ENCODE data around the gene ABHD17A. TPM values are rescaled to one million over a fixed set of nuclear protein-coding genes. Genes with fewer than 3 reads are reported as not detected.
"Not testable (repeated sequence)": the region's sequence is repeated elsewhere in the genome, so short reads cannot be mapped to it uniquely, and the experiment has no call there.

ABHD17A gene
- total RNA-seq, 1 experiment from 2014 or later, result 27.0 TPM

- DNase-seq (ENCODE audit: extremely low read depth, low read depth), result no peak
Measured at GRCh38 chr19:1882089-1882785, 3.1 kb downstream of the ABHD17A start.

- not testable (repeated sequence) for DNase-seq (ENCODE audit: extremely low read depth, low read depth)
Measured at GRCh38 chr19:1881393-1882088, 3.8 kb downstream of the ABHD17A start.

GRCh38 chr19:1880611-1881392 lies 4.5 kb downstream of the ABHD17A start:
- no peak for DNase-seq (ENCODE audit: extremely low read depth, low read depth)

GRCh38 chr19:1879982-1880381 lies 5.3 kb downstream of the ABHD17A start:
- DNase-seq (ENCODE audit: extremely low read depth, low read depth), result not testable (repeated sequence)

- DNase-seq (ENCODE audit: extremely low read depth, low read depth), result not testable (repeated sequence)
Measured at GRCh38 chr19:1878583-1878982, 6.7 kb downstream of the ABHD17A start.

GRCh38 chr19:1877280-1877660 lies 8.0 kb downstream of the ABHD17A start:
- DNase-seq (ENCODE audit: extremely low read depth, low read depth), result not testable (repeated sequence)

GRCh38 chr19:1876496-1877279 lies 8.6 kb downstream of the ABHD17A start:
- not testable (repeated sequence) for DNase-seq (ENCODE audit: extremely low read depth, low read depth)

- DNase-seq (ENCODE audit: extremely low read depth, low read depth), result peak; percentile 75
Measured at GRCh38 chr19:1875646-1876495, 9.4 kb downstream of the ABHD17A start.

GRCh38 chr19:1875265-1875645 lies 10.0 kb downstream of the ABHD17A start:
- DNase-seq (ENCODE audit: extremely low read depth, low read depth), result not testable (repeated sequence)

GRCh38 chr19:1874554-1875185 lies 10.6 kb downstream of the ABHD17A start:
- no peak for DNase-seq (ENCODE audit: extremely low read depth, low read depth)

- no peak for DNase-seq (ENCODE audit: extremely low read depth, low read depth)
Measured at GRCh38 chr19:1873524-1874473, 11.5 kb downstream of the ABHD17A start.

GRCh38 chr19:1872807-1873523 lies 12.3 kb downstream of the ABHD17A start:
- no peak for DNase-seq (ENCODE audit: extremely low read depth, low read depth)

- no peak for DNase-seq (ENCODE audit: extremely low read depth, low read depth)
Measured at GRCh38 chr19:1871630-1872029, 13.7 kb downstream of the ABHD17A start.

- DNase-seq (ENCODE audit: extremely low read depth, low read depth), result no peak
Measured at GRCh38 chr19:1871140-1871597, 14.1 kb downstream of the ABHD17A start.

GRCh38 chr19:1868971-1869370 lies 16.3 kb downstream of the ABHD17A start:
- no peak for DNase-seq (ENCODE audit: extremely low read depth, low read depth)

GRCh38 chr19:1867349-1867724 lies 18.0 kb downstream of the ABHD17A start:
- no peak for DNase-seq (ENCODE audit: extremely low read depth, low read depth)

GRCh38 chr19:1866693-1867348 lies 18.5 kb downstream of the ABHD17A start:
- no peak for DNase-seq (ENCODE audit: extremely low read depth, low read depth)

All from NCI-H460 (cell line).